ENCODE measurements around the gene CD248.

CD248 gene

GRCh38 chr11:66309475-66309874 is 7.4 kb downstream of the CD248 start:
- Mint-ChIP-seq H3K4me1 (ENCODE audit: low read depth in 2 of 2) (peaks cover 6 to 9% of the 10 kb centered on the region in 2 donors), H3K36me3 (ENCODE audit: insufficient read depth) (peaks cover 13% of the 10 kb centered on the region), H3K4me3 (no peak overlapping the region), H3K9me3 (no peaks in the 10 kb centered on the region), H3K27me3 (peaks cover 0 to 19% of the 10 kb centered on the region in 2 donors), H3K27ac (no peak overlapping the region)
- ATAC-seq (replicated peaks) (no peak), DNase-seq (no peak)

GRCh38 chr11:66302656-66303055 is 14.2 kb downstream of the CD248 start:
- H3K9me3 Mint-ChIP-seq: no peaks in the 10 kb centered on the region
- H3K27me3 Mint-ChIP-seq: peaks cover 0 to 15% of the 10 kb centered on the region in 2 donors
- no peaks in the 10 kb centered on the region for H3K4me1 Mint-ChIP-seq (ENCODE audit: low read depth in 2 of 2)
- DNase-seq: no peak
- no peak overlapping the region for H3K27ac Mint-ChIP-seq
- H3K4me3 Mint-ChIP-seq: no peak overlapping the region
- H3K36me3 Mint-ChIP-seq (ENCODE audit: insufficient read depth): no peaks in the 10 kb centered on the region
- ATAC-seq (replicated peaks): no peak

GRCh38 chr11:66299186-66299585 is 17.7 kb downstream of the CD248 start:
- Mint-ChIP-seq H3K36me3 (ENCODE audit: insufficient read depth) (no peaks in the 10 kb centered on the region), H3K27ac (no peak overlapping the region), H3K9me3 (no peaks in the 10 kb centered on the region), H3K4me3 (no peak overlapping the region), H3K4me1 (ENCODE audit: low read depth in 2 of 2) (no peaks in the 10 kb centered on the region), H3K27me3 (peaks cover 0 to 17% of the 10 kb centered on the region in 2 donors)
- ATAC-seq (replicated peaks) (no peak), DNase-seq (no peak)

- ATAC-seq (replicated peaks) (no peak), DNase-seq (no peak)
- H3K4me1 Mint-ChIP-seq (ENCODE audit: low read depth in 2 of 2): peaks cover 4 to 7% of the 10 kb centered on the region in 2 donors
- H3K27ac Mint-ChIP-seq: no peak overlapping the region
- H3K9me3 Mint-ChIP-seq: no peaks in the 10 kb centered on the region
- peaks cover 12 to 30% of the 10 kb centered on the region in 2 donors for H3K27me3 Mint-ChIP-seq
- H3K4me3 Mint-ChIP-seq: no peak overlapping the region
- no peaks in the 10 kb centered on the region for H3K36me3 Mint-ChIP-seq (ENCODE audit: insufficient read depth)
These were observed 19.2 kb downstream of the CD248 start for GRCh38 chr11:66297610-66298009.

- DNase-seq (no peak), ATAC-seq (replicated peaks) (no peak)
- no peaks in the 10 kb centered on the region for H3K9me3 Mint-ChIP-seq
- H3K4me3 Mint-ChIP-seq: no peak overlapping the region
- peaks cover 16 to 36% of the 10 kb centered on the region in 2 donors for H3K27me3 Mint-ChIP-seq
- no peaks in the 10 kb centered on the region for H3K36me3 Mint-ChIP-seq (ENCODE audit: insufficient read depth)
- H3K27ac Mint-ChIP-seq: no peak overlapping the region
- peaks cover 16 to 18% of the 10 kb centered on the region in 2 donors for H3K4me1 Mint-ChIP-seq (ENCODE audit: low read depth in 2 of 2)
These were observed 21.9 kb downstream of the CD248 start for GRCh38 chr11:66294626-66295620.

- H3K4me1 Mint-ChIP-seq (ENCODE audit: low read depth in 2 of 2): peaks cover 25 to 27% of the 10 kb centered on the region in 2 donors
- no peak overlapping the region for H3K27ac Mint-ChIP-seq
- H3K36me3 Mint-ChIP-seq (ENCODE audit: insufficient read depth): peaks cover 4% of the 10 kb centered on the region
- H3K9me3 Mint-ChIP-seq: no peaks in the 10 kb centered on the region
- ATAC-seq (replicated peaks) (no peak), DNase-seq (no peak)
- peaks cover 16 to 36% of the 10 kb centered on the region in 2 donors for H3K27me3 Mint-ChIP-seq
- H3K4me3 Mint-ChIP-seq: peak overlapping the region in 1 of 2 donors; percentile 49
These were observed 22.8 kb downstream of the CD248 start for GRCh38 chr11:66293777-66294625.

GRCh38 chr11:66293352-66293751 is 23.5 kb downstream of the CD248 start:
- peaks cover 28 to 29% of the 10 kb centered on the region in 2 donors for H3K4me1 Mint-ChIP-seq (ENCODE audit: low read depth in 2 of 2)
- DNase-seq (no peak), ATAC-seq (replicated peaks) (no peak)
- H3K36me3 Mint-ChIP-seq (ENCODE audit: insufficient read depth): peaks cover 7% of the 10 kb centered on the region
- no peak overlapping the region for H3K27ac Mint-ChIP-seq
- H3K27me3 Mint-ChIP-seq: peaks cover 16 to 36% of the 10 kb centered on the region in 2 donors
- H3K9me3 Mint-ChIP-seq: no peaks in the 10 kb centered on the region
- H3K4me3 Mint-ChIP-seq: peak overlapping the region; percentile 49 to 59

- Mint-ChIP-seq H3K9me3 (no peaks in the 10 kb centered on the region), H3K27ac (peak overlapping the region in 1 of 2 donors; percentile 35), H3K27me3 (peaks cover 16 to 36% of the 10 kb centered on the region in 2 donors), H3K36me3 (ENCODE audit: insufficient read depth) (peaks cover 13% of the 10 kb centered on the region), H3K4me1 (ENCODE audit: low read depth in 2 of 2) (peaks cover 31 to 35% of the 10 kb centered on the region in 2 donors), H3K4me3 (peak overlapping the region; percentile 32 to 37)
- ATAC-seq (replicated peaks) (no peak), DNase-seq (no peak)
These were observed 24.1 kb downstream of the CD248 start for GRCh38 chr11:66292543-66293332.

- H3K27ac Mint-ChIP-seq: peak within 1 kb of the TSS in 1 of 2 donors; percentile 35
- H3K4me3 Mint-ChIP-seq: peak within 1 kb of the TSS; percentile 87 to 89
- peaks cover 16% of the 10 kb centered on the region for H3K36me3 Mint-ChIP-seq (ENCODE audit: insufficient read depth)
- H3K9me3 Mint-ChIP-seq: no peaks in the 10 kb centered on the region
- H3K27me3 Mint-ChIP-seq: peaks cover 16 to 36% of the 10 kb centered on the region in 2 donors
- ATAC-seq (replicated peaks) (no peak), DNase-seq (no peak)
- peaks cover 31 to 35% of the 10 kb centered on the region in 2 donors for H3K4me1 Mint-ChIP-seq (ENCODE audit: low read depth in 2 of 2)
These were observed 24.9 kb downstream of the CD248 start, which contains the start of gene TMEM151A for GRCh38 chr11:66291706-66292542. Gene TMEM151A, plus strand, starts transcription at chr11:66291894. Its CDS starts 120 bp downstream, at chr11:66292014.

GRCh38 chr11:66291303-66291705 is 25.5 kb downstream of the CD248 start:
- Mint-ChIP-seq H3K4me1 (ENCODE audit: low read depth in 2 of 2) (peaks cover 31 to 38% of the 10 kb centered on the region in 2 donors), H3K36me3 (ENCODE audit: insufficient read depth) (peaks cover 16% of the 10 kb centered on the region), H3K27me3 (peaks cover 16 to 32% of the 10 kb centered on the region in 2 donors), H3K4me3 (peak overlapping the region in 1 of 2 donors; percentile 89), H3K9me3 (no peaks in the 10 kb centered on the region), H3K27ac (no peak overlapping the region)
- no peak for DNase-seq
- no peak for ATAC-seq (replicated peaks)

- ATAC-seq (replicated peaks) (no peak), DNase-seq (no peak)
- Mint-ChIP-seq H3K36me3 (ENCODE audit: insufficient read depth) (peaks cover 17% of the 10 kb centered on the region), H3K4me1 (ENCODE audit: low read depth in 2 of 2) (peaks cover 31 to 38% of the 10 kb centered on the region in 2 donors), H3K9me3 (no peaks in the 10 kb centered on the region), H3K27me3 (peaks cover 16 to 27% of the 10 kb centered on the region in 2 donors), H3K4me3 (peak overlapping the region; percentile 87 to 89), H3K27ac (peak overlapping the region in 1 of 2 donors; percentile 89)
These were observed 26.6 kb downstream of the CD248 start for GRCh38 chr11:66290330-66290621.
